Stimulated activated CD4-positive, alpha-beta T cell treated with anti-CD3 and anti-CD28 coated beads, Interleukin-4, amount 100 ng/mL, for 1 hour (primary cell): ENCODE results near the gene RPL29.
A peak's percentile ranks its signal among the peaks of the same experiment; 100 is the strongest.

Source experiments
- DNase-seq: peaks from one replicate; pipeline ENCODE4 v3.0.0-alpha.2; 2020

The RPL29 gene

DNA sequence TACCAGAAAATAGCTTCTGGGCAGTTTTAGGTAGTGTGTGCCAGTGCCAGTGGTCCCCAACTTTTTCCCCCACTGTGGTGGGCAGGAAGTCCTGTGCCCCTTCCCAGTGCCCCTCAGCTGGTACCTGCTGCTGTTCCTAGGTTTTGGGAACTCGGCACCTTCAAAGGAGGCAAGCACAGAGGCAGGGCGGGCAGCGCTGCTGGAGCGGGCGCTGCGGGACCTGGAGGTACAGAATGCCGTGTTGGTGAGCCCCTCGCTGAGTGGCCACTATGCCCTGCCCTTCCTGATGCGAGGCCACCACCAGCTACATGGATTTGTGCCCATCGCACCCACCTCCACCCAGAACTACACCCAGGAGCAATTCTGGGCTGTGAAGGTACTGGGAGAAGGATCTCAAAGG is 15.4 kb downstream of the RPL29 start:
- DNase-seq, result no peak

DNA sequence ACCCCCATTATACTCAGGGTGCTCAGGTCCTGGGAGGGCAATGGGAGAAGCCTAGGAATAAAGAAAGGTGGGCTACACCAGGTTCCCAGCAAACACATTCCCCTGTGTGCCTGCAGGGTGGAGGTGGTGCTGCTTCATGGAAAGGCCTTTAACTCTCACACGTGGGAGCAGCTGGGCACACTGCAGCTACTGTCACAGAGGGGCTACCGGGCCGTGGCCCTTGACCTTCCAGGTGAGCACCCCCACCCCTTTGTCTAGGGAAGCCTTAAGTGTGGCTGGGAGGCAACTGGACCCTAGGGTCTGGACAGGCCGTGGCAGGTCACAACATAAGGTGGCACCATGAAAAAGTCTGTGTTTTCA is 17.6 kb downstream of the RPL29 start:
- DNase-seq, result no peak

DNA sequence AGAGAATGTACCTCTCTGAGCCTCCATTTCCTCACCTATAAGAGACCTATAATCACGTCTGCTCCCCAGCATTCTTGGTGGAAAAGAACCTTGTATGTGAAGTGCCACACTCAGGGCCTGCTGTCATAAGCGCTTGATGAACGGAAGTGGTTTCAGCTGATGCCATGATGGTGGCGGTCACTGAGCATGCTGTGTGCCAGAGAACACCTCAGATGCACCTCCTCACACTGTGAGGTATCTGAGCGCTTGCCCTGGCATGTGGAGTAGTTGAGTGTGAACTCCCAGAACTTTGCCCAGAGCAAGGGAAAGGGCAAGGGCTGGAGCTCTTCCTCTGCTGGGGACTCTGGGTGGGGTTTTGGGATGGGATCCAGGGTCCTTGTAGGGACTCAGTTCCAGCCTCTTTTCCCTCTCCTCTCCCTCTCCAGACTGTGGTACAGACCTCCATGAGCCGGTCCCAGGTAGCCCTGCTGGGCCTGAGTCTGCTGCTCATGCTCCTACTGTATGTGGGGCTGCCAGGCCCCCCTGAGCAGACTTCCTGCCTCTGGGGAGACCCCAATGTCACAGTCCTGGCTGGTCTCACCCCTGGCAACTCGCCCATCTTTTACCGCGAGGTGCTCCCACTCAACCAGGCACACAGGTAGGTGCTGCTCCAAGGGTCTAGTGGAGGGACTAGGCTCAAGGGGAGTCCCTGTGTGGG is 18.1 kb downstream of the RPL29 start:
- DNase-seq, result no peak

- no peak for DNase-seq
Measured at GRCh38 chr3:51975852-51976549, 19.7 kb downstream of the RPL29 start.

- peak; percentile 70 for DNase-seq
Measured at GRCh38 chr3:51974963-51975851, 20.5 kb downstream of the RPL29 start, which contains the start of gene ABHD14A. Gene ABHD14A (plus strand): TSS chr3:51975064. CDS start chr3:51975136, 72 bp downstream.

- no peak for DNase-seq
Measured at GRCh38 chr3:51974277-51974962, 21.3 kb downstream of the RPL29 start.

DNA sequence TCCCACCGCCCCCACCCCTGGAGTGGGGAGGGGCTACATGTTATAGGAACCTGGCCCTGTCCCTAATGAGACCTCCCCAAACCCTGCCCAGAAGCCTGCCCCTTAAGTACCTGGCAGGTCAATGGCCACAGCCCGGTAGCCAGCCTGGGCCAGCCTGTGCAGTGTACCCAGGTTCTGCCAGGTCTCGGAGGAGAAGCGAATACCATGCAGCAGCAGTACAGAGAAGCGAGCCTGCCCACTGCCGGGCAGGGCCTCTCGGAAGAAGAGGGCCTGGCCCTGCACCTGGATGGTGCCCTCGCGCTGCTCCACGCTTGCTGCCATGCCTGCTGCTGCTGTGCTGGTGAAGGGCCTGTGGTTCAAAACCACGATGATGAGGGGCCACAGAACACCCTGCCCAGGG is 24.3 kb downstream of the RPL29 start:
- DNase-seq, result no peak

- no peak for DNase-seq
Measured at GRCh38 chr3:51970606-51971300, 24.9 kb downstream of the RPL29 start.

GRCh38 chr3:51969841-51970240 is 25.9 kb downstream of the RPL29 start:
- DNase-seq, result no peak

DNA sequence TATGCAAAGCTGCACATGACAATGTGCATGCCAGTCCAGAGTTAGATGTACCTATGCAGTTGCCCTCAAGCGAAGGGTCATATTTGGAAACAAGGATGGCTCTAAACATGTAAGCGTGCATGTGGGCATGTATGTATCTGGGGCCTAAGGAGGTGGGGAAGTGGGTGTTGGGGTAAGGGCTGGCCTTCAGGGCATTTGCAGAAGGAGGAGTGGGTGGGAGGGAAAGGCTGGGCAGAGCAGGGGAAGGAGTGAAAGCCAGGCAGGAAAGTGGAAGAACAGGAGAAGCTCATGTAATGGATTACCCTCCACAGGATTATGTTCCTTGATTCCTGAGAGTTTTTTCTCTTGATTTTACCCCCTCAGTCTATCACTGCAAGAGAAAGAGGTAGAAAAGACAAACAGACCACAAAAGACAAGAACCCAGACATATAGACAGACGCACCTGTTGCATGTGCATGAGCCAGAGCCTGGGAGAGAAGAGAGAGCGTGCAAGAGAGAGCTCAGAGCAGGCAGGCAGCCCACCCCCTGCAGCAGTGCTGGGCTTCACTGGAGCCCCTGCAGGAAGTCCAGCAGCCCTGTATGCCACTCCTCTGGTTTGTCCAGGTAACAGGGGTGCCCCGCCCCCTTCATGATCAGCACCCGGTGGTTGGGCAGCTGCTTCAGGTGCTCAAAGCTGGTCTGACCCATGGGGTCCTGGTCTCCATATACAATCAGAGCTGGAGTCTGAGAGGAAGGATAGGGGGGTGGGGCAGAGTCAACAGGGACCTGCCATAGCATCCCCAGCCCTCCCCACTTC is 26.6 kb downstream of the RPL29 start:
- DNase-seq, result no peak

DNA sequence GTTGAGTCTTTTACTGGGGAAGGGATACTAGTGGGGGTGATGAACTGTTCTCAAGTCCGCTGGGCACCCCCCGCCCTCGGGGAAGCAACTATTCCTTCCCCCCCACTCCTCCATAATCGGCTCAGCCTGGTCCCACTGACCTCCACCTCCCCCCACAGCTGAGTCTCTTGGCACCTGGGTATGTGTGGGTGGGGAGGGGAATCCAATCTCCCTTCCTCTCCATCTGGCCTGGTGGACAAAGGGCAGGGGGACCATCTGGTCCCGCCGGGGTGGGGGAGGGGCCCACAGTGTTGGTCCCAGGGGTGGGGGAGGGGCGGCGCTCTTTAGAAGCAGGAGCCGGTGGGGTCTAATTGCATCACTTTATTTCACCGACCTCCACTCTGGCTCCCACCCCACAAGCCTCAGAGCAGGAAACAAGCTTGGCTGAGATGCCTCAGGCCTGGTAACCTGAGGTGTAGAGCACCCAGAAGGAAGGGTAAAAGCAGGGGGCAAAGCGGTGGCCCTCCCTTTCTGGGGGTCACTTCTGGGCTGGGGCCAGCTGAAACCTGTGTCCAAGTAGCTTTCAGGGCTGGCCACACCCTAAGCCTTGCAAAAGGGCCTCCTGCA is 27.4 kb downstream of the RPL29 start:
- no peak for DNase-seq

DNA sequence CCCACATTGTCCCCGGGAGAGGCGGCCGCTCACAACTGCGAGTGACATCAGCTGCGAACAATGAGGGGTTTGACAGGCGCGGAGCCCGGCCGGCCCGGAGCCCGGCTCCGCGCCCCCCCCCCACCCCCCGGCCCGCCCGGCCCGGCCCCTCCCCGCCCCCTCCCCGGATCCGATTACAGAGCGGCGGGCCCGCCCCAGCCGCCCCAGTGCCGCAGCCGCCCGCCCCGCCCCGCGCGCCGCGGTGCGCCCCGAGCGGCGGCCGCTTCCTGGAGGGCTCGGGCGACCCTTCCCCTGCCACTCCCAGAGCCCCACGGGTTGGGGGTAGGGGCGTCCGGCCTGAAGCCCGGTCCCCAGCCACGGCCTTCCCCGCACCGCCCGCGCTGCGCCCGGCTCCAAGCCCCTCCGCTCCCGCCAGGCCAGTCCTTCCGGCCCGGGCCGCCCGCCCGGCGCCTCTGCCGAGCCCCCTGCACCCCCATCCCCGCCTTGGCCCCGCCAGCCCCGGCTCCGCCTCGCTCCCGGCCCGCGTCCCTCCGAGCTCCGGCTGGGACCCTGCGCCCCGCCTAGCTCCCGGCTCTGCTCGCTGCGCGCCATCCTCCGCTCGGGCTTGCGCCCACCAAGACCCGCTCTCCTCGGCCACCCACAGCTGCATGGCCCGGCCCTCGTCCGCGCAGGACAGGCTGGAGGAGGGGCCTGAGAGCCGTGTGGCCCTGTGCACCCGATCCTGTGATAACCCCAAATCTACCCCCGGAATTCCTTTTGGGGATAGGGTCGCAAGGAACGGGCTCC is 28.1 kb downstream of the RPL29 start, which contains the start of gene PCBP4:
TSS of gene PCBP4 (minus strand) at position 71 of the 786 bp plus-strand sequence. CDS start 6,214 bp downstream, outside the sequence.
- peak; percentile 47 for DNase-seq

DNA sequence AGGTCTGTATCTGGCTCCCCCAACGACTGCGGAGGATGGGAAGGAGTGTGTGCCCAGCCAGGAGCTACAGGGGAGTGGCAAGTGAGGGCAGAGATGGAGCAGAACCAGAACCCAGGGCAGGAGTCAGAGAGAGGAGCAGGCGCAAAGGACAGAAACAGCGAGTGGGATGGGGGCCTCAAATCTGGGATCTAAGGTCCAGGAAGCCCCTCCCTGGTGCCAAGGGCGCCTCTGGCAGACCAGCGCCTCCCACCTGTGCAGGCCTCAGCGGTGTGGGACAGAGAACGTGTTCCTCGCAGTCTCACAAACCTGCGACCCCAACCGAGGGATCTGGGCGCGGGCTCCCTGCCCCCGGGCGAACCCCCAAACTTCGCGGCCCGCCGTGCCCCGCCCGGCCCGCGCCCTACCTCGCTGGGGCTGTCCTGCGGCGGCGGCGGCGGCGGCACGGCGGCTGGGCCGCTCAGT is 28.7 kb downstream of the RPL29 start:
- no peak for DNase-seq

DNA sequence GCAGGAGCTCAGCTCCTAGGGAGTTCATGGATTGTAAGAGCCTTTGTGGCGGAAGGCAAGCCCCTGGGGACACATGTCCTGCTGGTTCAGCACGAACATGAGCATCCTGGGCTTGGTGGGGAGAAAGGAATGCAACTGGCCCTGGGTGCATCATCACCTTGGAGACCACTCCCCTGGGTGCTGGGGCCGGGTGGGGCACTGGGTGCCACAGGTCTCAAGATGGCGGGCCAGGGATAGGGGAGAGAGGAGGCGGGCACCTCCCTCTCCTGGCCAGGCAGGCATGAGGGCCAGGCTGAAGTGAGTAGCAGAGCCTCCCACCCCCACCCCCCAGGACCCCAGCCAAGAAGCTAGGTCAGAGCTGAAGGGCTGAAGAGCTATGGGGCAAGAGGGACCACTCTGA is 29.2 kb downstream of the RPL29 start:
- DNase-seq, result no peak

- DNase-seq, result no peak
Measured at GRCh38 chr3:51966016-51966415, 29.7 kb downstream of the RPL29 start.

- DNase-seq, result no peak
Measured at GRCh38 chr3:51964521-51964920, 31.2 kb downstream of the RPL29 start.

DNA sequence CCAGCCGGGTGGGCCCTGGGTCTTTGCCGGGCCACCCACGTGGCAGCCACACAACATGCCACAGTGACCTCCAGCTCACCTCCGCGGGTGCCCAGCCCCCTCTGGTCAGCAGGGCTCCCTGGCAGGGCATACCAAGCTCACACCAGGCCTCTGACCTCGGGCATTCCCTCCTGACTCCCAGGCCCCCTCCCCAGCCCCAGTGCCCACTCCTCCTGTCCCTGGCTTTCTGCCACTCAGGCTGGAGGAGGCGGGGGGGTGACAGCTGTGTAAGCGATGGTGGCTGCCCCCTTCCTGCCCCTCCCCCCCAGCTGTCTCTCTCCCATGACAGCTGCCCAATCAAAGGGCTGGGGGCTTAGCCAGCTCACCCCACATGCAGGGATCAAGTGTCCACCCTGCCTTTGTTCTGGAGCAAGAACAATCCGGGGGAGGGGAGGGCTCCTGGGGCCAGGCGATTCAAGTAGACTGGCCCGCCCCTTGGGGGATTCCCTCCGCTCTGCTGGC is 31.7 kb downstream of the RPL29 start:
- DNase-seq, result no peak

GRCh38 chr3:51962854-51963530 is 32.7 kb downstream of the RPL29 start:
- DNase-seq, result no peak
